Stimulated activated CD8-positive, alpha-beta memory T cell treated with anti-CD3 and anti-CD28 coated beads, Interleukin-7, amount 100 ng/mL, for 4 hours (primary cell): Measurements from ENCODE around the gene SERPINH1.
"Not testable (repeated sequence)": the region's sequence is repeated elsewhere in the genome, so short reads cannot be mapped to it uniquely, and the experiment has no call there.

ENCODE experiments used
- DNase-seq, 2 donors: peaks; one replicate each; pipeline ENCODE4 v3.0.0-alpha.2; 2020; ENCODE audit warnings: low read depth in 2 of 2

SERPINH1 gene

DNA sequence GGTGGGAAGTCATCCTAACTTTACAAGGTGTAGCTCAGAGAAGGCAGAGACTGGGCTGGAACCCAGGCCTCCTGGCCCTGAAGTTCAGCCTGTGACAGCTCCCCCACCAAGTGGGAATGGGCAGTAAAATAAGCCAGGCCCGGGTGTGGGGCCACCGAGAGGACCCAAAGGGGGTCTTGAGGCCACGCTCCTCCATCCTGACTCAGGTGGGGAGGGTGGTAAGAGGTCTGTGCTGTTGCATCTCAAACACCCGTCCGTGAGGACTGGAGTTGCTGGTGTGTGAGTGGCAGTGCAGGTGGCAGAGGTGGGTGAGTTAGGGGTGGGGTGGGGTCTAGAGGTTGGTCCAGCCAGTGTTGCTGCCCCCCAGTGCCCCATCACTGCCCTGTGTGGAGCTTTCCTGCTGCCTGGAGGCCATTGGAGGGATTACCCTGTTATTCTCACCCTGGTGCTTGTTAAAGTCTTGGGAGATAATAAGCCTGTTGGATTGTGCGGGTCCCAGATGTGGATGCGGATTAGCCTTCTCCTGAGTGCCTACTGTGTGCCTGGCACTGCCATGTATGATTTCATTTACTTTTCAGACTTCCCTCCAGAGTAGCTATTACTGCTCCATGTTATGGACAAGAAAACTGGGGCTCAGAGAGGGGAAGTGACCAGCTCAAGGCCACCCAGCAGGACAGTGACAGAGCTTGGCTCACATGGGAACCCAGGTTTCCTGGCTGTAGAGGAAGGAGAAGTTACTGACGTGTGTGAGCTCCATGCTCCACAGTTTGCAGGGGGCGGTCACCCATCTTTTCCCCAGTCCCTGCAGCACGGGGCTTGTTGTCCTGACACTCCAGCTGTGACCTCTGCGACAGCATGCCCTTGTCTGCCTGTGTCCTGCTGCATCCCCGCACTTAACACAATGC lies 12.9 kb downstream of the SERPINH1 start:
- DNase-seq, result no peak

DNA sequence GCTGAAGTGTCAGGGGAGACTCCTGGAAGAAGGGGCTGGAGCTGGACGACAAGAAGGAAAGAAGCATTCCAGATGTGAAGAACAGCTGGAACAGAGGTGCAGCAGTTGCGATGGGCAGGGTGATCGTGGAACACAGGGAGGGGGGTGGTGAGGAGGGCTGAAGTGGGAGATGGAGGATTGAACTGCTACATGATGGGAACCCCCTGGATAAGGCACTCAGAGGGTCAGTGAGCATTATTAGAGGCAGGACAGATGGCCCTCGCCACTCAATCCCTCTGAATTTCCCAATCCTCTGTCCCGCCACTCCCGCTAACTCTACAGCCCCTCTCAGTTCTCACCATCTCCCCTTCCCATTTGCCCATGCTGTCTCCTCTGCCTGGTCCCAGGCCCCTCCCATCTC lies 14.0 kb downstream of the SERPINH1 start:
- DNase-seq, result no peak

DNA sequence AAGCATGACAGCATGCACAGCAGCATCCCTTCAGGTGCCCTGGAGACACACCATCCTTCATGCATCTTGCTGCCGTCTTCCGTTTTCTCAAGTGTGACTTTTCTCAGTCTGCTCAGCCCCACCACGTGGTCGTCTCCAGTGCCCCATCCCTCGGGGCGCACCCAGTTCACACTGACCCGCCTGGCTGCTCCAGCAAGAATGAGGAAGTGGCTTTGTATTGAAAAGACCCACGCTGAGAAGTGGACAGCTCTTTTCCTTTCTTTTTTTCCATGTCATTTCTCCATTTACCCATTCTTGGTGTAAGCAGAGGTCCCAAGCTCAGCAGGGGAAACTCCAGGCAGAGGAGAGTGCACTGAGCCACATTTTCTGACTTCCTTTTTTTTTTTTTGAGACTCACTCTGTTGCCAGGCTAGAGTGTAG lies 14.5 kb downstream of the SERPINH1 start:
- no peak for DNase-seq

DNA sequence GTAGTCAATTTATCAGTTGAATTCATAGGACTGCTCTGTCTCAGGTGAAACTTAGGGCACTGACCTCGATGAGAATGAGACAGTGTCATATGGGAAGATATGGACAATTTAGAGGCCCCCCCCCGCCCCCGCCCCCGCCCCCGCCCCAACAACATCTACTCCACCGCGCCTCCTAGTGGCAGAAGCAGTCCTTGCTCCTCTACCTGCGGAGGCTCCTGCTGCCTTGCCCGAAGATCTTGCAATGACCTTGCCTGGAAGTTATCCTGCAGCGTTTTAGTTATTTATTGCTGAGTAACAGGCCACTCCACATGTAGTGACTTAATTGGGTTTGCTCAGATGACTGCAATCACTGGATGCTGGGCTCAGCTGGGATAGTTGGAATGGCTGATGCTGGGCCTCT lies 15.2 kb downstream of the SERPINH1 start:
- DNase-seq, result peak in 1 of 2 donors; percentile 23

DNA sequence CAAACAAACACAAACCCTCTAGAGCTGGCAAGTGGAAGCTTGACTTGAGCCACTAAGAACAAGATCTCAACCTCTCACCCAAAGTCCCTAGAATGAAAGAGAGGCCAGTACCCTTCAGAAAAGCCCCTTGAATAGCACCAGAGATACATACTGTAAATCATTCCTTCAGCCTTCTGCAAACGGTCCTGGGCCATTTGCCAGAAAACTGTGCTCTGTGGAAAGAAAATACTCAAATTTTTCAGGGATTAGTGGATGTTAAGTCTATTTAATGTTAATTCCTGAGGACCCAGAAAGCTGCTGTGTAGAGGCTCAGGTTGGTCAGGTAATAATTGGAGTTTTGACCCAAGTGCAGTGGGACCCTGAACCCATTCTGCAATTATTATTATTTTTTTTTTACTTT lies 16.9 kb downstream of the SERPINH1 start:
- DNase-seq, result no peak

DNA sequence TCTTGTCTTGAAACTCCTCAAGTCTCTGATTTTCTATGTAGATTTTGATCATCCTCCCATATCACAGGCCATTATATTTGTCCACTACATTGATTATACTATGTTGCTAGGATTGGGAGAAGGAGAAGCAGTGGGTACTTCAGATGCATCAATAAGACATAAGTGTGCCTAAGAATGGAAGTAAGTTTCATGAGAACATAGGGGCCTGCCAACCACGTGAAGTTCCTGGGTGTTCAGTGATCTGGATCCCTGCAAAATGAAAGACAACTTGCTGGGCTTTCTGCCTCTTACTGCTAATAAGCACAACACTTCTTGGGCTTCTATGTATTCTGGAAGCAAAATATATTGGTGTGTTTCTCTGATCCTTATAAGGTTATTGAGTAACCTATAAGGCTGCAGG lies 17.8 kb downstream of the SERPINH1 start:
- DNase-seq, result no peak

DNA sequence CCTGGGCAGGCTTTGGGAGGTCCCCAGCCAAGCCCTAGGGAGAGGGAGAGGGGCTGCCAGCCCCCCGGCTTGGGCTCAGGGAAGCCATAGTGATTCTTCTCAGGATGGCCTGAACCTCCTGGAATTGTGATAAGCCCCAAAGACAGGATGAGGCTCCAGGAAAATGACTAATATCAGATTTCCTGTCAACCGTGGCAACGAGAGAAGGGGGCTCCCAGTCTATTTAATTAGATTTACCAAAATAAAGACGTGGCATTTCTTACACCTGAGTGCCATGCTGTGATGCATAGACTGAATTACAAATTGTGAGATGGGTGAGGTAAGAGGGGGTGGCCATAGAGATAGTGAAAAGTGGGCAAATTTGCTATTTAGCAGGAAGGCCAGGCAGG lies 20.4 kb downstream of the SERPINH1 start:
- DNase-seq, result no peak

DNA sequence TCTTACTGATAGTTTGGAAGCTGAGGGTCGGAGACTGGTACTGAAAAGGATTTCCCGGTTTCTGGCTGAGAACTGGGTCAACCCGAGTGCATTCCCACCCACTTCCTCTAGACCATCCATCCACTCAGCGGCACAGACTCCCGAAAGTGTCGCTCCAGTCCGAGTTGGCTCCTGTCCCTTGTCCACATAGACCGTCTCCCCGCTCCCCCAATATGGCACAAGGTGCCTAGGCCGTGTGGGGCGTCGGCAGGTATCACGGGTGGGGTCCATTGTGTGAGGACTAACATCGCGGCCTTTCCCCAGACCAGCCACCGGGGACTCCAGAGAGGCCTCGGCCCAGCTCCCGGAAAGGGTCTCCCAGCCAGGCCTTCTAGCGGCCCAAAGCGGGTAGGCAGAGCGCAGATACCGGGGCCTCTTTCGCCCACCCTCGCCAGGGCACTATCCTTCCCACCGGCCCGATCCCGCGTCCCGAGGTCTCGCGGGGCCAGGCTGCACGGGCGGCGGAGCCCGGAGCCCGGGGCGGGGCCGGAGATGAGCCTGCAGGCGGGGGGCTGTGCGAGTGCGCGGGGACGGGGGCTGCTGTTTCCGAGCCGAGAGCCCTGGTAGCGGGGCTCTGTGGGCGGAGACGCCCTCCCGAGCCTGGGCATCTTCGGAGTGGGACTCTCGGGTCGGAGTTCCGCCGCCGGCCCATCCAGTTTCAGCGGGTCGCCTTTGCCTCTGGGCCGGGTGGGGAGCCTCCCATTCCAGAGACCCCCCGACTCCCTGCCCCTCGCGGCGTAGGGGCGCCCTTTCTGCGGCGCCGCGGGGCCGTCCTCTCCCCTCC lies 21.1 kb downstream of the SERPINH1 start:
- DNase-seq, result peak in 1 of 2 donors; percentile 54

DNA sequence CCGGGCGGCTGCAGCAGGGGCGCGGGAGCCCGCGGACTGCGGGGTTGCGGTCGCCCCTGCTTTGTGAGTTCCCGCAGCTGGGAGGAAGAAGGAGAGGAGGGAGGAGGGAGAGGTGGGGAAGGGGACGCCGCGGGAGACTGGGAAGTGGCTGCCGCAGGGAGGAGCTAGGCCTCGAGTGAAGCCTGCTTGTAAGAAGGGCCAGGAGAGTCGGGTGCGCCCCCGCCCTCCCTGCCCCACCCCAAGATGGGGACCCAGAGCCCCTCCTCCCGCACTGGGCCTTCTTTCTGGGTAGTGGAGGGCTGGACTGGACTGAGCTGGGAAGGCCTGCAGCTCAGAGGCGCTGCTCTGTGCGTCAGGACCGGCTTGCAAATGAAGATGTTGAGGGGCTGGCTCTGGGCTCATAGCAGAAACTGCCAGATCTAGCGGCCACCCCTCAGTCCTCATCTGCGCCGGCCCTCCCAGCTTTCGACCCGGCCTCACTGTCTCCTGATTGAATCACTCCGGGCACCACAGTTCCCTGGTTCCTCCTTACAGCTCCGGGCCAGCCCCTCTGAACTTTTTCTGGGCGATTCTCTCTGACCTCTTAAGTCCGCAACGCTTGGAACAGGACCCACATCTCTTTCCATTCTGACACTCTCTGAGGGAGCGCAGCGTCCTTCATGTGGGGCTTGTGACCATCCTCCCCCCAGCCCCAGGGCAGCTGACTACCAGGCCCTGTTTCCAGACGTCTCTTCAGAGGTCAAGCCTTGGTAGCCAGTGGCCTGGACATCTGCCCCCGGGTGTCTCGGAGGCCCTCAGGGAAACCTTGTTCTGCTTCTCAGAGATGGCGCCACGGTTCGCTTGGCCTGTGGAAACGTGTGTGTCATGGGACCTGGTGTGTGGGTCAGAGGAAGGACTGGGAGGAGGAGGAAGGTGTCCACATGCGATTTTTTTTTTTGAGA lies 21.9 kb downstream of the SERPINH1 start:
- DNase-seq, result no peak

DNA sequence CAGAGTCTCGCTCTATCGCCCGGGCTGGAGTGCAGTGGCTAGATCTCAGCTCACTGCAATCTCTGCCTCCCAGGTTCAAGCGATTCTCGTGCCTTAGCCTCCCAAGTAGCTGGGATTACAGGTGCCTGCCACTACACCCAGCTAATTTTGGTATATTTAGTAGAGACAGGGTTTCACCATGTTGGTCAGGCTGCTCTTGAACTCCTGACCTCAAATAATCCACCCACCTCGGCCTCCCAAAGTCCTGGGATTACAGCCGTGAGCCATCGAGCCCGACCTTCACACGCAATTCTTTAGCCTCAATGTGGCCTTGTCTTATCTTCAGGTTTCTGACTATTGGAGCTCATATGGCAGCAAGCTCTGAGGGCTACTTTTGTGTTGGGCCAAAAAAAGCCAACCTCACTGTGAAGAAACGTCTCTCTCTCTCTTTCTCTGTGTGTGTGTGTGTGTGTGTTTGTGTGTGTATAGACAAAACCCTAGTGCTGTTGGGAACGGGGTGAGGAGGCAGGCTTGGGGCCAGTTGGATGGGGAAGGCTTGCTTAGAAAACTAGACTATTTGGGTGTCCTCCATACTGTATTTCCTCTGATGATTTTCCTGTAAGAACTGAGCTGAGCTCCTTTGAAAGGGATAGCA lies 22.7 kb downstream of the SERPINH1 start:
- not testable (repeated sequence) for DNase-seq

DNA sequence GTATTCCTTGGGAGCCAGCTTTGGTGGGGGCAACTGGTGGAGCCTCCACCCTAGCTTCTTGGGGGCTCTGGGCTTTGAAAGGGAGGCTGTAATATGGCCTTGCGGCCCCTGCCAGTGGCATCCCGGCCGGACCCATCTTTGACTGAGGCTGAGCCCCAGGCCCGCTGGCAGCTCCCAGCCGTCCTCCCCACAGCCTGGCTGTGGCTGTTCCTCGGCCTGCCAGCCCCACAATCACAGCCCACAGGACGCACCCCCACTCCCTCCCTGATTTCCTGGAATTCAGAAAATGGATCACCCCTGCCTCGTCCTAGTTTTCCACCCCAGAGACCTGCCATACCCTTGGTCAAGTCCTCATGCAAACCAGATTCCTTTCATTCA lies 23.2 kb downstream of the SERPINH1 start:
- DNase-seq, result no peak

DNA sequence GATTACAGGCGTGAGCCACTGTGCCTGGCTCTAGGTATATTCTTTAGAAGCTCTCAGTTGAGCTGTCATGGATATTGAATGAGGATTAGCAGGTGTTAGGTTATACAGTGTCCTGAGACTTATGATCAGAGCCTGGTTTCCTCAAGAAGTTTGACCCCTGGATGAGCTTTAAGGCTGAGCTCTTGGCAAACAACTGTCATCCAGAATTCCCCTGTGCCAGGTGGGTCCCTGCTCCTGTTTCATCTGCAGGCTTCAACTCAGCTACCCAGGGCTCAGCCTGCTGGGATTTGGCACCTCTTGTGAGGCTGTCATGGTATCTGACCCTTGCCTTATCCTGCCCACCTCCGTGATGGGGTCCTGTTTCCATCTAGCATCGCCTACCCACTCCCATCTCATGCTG lies 24.3 kb downstream of the SERPINH1 start:
- DNase-seq, result no peak

DNA sequence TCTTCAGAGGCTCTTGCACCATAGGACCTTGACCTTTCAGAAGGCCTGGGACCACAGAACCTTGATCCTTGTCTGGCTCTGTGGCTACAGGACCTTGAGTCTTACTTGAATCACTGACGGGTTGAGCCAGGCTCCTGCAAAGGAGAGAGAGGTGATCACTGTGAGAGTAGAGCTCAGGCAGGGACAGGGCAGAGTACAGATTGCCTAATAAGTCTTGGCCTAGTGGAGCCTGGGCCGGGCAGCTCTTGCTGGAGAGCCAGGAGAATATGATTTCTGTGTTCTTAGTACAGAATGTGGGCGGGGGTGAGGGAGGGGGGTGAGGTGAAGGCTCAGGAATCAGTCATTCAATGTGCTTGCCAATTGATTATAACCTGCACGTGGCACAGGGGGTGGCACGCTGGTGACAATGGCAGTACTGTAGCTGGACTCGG lies 26.0 kb downstream of the SERPINH1 start:
- DNase-seq, result no peak

DNA sequence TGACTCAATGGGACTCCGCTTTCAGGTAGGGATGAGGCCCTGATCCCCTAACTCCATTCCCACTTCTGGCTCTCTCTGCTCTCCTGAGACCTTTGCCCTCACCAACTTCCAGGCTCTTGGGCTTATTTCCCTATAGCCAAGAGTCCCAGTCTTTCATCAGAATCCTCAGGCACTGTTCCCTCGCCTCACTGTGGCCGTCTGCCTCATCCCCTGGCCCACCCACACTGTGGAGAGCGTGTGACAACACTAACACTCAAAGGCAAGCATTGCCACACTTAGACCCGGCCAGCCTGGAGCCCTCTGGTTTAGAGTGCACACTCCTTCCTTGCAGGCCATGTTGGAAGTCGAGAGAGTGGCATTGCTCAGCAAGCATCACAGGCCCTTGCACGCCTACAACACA lies 27.0 kb downstream of the SERPINH1 start:
- DNase-seq, result no peak

DNA sequence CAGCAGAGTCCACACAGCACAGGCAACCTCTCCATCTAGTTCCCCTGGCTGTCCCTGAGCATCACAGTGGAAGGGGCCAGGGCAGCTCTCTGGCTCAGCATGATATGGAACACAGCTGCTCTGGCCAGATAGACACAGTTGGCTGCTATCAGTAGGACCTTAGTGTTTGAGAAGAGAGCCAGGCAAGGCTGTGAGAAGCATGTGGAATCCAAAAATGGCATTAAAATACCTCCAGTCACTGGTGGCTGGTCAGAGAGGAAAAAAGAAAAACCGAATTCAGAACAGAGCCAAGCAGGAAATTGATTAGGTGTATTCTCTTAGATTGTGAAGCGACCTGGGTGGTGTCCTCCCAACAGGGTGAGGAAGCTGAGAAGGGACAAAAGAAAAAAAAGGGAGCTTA lies 27.9 kb downstream of the SERPINH1 start:
- no peak for DNase-seq

DNA sequence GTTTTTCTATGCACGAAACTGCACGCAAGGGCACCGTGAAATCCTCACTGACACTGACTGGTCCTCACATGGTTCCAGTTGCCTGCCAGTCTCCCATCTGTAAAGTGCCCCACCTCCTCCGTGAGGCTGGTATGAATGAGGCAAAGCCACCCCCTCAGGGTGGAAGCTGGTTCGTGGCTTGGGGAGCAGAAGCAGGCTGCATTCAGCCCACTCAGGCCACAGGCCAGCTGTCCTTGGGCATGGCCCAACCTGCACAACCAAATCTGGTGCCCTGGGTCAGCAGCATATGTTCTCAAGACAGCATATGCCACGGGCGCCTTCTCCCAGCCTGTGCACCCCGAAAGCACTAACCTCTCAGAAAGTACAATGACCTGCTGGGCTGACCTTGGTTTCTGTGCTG lies 29.3 kb downstream of the SERPINH1 start:
- no peak for DNase-seq

DNA sequence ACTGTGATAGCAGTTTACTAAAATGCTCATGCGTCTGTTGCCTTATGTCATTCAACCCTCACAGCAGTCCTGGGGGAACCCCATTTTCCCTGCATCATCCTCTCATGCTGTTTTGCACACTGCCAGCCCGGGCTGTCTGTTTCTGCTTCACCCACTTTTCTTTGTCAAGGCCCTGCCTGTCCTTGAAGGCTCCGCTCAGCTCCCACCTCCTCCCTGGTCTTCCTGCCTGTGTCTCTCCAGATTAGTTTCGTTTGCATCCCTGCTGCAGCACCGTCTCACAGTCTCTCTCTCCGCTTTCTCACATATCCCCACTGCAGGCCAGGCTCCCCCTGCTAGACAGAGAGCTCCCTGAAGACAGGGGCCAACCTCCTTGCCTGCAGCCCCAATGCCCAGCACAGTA lies 29.9 kb downstream of the SERPINH1 start:
- no peak for DNase-seq

DNA sequence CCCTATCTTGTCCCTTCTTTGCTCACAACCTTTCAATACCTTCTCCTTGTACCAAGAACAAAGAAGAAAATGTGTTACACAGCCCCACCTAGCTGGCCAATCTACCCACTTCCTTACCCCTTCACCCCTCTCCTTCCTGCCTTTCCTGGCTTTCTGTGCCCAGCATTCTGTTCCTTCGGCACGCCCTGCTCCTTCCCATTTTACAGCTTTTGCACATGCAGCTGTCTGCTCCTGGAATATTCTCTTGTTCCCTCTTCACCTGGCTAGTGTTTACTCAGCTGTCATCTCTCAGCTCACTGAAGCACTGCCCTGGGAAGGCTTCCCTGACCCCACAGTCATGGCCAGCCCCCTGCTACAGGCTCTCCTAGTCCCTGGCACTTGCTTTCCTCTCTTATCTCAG lies 30.7 kb downstream of the SERPINH1 start:
- DNase-seq, result no peak

DNA sequence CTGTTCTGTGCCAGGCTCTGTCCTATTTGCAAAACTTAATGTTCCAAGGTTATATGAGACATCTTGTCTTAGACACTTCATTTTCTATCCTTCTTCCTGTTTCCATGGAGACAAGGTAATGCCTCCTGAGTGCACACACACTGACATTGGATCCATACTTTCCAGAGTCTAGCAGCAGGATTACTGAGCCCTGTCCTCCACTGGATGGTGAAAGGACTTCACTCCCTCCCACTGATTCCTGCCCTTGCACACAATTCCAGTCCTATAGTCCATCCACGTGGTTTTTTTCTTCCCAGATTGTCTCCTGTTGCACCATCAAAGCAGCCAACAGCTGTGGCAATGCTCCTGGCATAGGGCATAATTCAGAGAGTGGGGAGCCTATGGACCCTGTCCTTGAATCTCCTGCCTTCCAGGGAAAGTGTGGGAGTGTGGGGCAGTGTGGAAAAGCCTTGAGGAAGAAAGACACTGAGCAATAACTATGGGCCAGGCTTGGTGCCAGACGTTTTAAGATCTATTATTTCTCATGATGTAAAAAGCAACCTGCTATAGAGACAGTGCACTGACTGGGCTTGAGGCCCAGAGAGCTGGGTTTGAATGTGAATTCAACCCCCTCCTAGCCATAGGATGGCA lies 31.3 kb downstream of the SERPINH1 start:
- DNase-seq, result no peak

DNA sequence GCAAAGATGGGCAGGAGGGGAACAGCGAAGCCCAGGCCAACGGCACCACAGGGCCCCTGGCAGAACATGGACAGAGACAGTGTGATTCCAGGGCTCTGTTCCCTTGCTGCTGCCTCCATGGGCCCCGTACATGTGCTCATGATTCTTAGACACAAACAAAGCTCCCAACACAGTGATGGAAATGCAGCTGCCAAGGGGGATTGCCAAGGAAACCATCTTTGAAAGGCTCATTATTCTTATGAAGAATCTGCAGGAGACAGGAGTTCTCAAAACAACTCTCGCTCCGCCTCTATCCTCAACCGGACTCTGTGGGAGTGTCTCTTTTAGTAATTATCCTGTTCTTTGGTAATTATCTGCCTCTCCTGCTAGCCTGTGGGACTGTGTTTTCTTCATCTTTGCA lies 32.2 kb downstream of the SERPINH1 start:
- DNase-seq, result no peak

DNA sequence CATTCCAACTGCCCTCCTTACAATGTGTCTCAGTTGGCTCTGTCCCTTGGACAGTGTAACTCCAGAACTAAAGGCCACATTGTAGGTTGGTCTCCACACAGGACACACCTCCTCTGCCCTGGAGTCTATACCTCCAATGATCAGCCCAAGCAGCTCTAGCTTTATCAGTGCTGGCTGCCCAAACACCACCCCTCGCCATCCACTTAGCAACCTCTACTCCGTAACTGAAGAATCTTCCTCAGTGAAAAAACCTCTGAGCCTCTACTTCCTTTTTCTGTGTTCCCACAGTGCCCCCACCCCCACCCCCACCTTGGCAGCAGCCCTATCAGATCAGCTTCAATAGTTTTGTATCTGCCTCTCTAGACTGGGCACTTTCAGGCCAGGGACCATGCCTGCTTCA lies 33.4 kb downstream of the SERPINH1 start:
- DNase-seq, result no peak
